GM19193 (cell line): ENCODE data around the gene RNF212.

ENCODE experiments used
- POLR2A ChIP-seq: IDR thresholded peaks from 4 replicates; pipeline ENCODE4 v1.6.1; 2011; ENCODE audit not compliant: insufficient read depth, insufficient read length; ENCODE audit errors: extremely low read depth

RNF212 gene

DNA sequence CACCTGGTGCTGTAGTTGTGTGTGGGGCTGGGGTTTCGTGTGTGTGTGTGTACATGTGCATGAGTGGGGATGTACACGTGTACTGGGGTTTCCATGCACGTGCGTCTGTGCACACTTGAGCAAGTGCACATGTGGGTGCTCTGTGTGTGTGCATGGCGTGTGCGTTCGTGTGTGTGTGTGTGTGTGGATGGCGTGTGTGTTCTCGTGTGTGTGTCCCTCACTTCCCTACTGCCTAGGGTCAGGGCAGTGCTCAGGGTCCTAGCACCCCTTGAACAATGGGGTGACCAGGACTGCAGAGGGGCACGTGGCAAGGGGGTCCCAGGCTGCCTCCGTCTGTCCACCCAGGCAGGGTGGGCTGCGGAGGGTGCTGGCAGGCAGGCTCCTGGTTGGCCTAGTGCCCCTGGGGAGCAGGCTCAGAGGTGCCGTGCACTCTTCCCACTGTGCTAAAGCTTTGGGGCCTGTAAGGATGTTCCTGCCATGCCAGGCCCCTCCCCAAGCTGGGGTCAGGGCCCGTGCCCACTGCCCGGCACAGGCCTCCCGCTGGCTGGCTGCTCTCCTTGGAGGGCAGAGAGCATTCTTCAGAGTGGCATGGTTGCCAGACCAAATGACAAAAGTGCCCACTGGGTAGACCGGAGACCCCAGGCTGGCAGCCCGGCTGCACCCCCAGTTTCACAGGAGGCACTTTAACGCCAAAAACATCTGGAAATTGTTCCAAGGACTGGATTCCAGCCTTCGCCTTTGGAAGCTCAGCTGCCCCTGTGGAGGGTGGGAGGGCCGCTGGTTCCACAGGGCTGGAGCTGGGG lies 72.8 kb downstream of the RNF212 start:
- no peak for TF ChIP-seq POLR2A

DNA sequence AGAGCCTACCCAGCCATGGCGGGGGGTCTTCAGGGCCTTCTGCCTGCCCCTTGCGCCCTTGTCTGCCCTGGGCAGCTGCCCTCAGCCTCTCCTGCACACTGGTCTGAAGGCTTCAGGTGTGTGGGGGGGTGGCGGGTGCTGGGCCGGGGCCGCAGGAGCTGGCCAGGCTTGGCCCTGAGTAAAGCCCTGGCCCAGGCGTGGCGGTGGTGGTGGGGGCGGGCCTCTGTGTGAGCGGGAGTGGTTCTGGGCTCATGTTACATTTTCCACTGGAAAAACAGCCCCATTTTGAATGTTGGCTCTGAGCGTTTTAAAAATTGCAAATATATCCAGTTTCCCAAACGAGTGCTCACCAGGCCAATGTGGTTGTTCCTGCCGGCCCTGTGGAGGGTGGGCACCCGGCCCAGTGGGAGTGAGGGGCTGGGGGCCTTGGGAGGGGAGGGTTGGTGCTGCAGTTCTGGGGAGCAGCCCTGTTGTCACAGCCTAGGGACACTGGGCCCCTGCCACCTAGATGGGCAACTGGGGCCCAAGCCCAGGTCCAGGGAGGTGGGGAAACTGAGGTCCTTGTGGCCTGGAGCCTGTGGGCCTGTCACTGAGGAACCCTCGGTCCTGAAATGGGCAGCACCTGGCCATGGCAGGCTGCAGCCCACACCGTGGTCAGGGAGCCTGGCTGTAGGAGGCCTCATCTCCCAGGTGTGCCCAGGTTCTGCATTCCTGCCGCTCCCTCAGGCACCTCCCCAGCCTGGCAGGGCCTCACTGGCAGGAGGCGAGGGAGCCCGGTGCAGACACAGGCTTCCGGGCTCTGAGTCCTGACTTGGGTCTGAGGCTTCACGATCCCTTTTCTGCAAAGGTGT lies 73.6 kb downstream of the RNF212 start:
- no peak for TF ChIP-seq POLR2A

DNA sequence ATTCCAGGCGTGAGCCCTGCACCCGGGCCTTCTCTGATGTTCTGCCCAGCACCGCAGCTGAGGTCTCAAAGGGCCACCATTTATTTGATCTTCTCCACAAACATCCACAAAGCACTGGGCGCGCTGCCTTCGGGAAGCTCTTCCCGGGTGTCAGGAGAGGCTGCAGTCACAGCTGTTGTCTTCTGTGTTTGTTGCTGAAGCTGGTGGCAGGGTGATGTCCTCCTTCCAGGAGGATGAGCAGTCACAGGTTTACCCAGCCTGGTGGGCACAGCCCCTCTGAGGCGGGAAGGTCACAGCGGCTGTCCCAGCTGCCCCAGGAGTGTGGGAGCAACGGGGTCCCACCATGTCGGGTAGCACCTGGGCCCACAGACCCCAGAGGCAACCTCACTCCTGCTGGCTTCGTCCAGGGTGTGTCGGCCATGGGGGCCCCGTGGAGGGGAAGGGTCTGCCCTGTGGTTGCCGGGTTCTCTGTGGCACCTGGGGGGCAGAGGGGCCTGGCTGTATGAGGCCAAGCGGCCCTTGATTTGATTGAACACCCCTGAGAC lies 74.3 kb downstream of the RNF212 start:
- TF ChIP-seq POLR2A, result no peak

DNA sequence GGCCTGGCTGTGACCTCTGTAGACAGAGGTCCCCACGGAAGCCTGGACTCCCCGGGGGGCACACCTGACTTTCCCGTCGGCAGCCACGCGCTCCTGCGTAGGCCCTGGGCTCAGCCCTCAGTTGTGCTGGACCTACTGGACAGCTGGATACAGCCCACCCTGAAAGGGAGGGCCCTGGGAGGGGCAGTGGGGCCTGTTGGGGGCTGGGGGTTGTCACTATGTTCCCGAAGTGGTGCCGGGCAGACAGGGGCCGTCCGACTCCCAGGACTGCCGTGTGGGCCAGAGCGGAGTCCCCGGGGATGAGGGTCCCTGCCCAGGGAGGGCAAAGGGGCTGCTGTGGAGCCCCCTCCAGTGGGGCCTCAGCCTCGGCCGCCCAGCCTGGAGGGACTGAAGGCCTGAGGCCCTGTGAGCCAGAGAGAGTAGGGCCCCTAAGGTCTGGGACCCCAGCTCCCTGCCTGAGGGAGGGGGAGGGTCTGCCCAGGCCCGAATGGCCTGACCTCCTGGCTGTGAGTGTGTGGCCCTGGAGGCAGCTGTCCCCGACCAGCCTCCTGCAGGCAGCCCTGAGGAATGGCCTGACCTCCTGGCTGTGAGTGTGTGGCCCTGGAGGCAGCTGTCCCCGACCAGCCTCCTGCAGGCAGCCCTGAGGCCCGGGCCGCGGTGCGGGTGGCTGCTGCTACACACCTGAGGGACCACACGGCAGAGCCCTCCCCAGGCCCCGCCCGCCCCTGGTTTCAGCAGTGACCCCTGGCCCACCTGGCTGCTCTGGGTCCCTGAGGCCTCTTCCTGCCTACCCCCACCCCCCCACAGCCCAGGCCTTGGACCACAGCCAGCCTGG lies 76.2 kb downstream of the RNF212 start:
- TF ChIP-seq POLR2A, result no peak

DNA sequence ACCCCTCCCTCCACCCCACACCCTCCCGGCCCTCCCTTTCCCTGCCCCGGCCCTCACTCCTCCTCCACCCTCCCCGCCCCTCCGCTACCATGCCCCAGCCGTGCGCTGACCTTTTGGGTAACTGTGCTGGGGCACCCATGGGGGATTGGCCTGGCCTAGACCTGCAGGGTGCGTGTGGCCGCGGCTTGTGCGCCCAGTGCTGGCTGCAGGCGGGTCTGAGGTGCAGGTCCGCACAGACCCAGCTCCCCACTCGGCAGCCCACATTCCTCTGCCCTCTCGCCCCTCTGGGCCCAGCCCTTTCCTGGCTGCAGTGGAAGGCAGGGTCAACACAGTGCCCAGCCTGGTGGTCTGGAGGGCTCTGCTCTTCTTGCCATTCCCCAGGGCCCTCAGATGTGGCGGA lies 77.3 kb downstream of the RNF212 start:
- no peak for TF ChIP-seq POLR2A

DNA sequence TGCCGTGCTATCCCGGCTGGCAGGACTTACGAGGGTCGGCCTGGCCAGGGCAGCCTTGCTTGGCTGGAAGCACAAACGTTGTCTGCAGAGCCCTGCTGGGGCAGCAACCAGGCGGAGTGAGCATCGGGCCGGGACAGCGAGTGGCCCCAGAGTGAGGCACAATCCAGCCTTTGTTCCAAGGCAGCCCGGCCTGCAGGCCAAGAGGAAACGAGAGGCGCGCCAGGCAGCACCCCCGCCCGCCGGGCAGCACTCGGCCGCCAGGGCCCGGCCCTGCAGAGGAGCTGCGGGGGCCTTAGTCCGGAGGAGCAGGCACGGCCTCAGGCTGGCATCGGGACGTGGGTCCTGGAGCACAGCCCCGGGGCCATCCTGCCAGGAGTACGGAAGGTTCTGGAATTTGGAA lies 77.9 kb downstream of the RNF212 start:
- TF ChIP-seq POLR2A, result no peak

DNA sequence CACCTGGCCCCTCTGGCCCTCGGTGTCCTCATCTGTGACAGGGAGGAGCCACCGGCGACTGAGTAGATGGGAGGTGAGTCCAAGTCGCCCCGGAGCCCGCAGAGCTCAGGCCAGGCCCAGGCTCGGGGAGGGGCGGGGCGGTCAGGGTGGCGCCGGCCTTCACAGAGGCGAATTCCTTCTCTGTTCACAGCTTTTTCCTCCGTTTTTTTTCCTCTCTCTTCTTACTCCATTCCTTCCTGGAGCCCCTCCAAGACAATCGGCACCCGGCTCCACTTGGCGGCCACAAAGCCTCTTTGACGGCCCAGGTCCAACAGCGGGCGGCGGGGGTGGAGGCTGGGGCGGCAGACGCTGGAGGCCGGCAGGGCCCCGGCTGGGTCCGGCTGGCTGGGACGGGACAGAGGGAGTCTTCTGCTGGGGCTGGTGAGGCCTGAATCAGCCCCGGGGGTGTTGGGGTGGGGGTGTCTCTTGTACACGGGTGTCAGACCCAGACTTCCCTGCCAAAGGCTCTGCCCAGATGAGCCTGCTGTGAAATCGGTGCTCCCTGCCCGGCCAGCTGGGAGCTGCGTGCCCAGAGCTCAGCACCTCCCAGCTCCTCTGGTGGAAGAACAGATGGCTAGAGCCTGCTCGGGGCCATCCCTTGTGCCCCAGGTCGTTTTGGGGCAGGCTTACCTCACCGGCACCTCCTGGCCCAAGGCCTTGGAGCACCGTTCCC lies 79.4 kb downstream of the RNF212 start:
- TF ChIP-seq POLR2A, result no peak

DNA sequence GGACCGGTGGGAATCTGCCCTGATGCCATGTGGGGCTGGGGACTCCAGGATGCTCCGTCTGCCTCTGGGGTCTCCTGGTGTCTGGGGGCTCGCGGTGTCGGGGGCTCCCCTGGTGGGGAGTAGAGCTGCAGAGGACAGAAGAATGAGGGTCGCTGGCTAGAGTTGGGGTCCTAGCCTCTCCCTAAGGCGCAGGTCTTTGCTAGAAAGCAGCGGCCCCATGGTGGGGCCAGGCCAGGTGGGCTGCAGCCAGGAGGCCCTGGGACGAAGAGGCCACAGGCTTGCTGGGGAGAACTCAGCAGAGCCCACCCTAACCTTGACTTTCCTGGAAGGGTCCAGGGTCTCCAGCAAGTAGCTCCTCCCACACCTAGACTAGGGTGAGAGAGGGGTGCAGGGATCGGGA lies 80.5 kb downstream of the RNF212 start:
- no peak for TF ChIP-seq POLR2A

DNA sequence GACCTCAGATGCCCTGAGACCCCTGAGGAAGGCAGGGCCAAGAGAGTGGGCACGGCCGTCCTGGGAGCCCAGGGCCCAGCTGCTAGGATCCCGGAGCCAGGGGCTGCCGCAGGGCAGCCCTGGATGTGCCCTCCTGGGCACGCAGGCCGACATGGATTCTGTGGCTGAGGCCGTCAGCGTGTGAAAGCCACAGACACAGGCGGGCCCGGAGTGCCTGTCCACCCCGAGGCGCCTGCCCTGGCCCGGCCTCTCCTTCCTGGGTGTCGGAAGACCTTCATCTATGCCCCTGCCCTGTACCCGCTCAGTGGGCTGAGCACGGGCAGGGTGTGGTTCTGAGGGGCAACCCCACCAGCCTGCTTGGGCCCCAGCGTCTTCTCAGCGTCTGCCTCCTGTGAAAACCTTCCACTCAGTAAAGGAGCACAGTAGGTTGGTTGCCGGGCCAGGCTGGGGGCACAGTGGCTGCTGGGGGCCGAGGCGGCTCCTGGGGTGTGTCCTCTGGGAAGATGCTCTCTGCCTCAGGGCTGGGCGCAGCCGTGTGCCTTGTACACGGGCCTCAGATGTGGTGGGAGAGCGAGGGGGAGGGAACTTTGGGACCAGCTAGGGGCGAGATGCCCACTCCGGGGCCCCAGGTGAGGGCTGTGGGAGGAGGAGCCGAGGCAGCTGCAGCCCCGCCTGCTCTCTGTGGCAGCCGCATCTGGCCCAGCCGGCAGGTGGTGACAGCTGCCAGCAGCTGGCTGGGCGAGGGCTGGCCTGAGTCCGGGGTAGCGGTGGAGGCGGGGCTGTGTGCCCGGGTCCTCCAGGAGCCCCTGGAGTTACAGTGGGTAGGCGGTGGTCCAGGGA lies 81.2 kb downstream of the RNF212 start:
- no peak for TF ChIP-seq POLR2A

DNA sequence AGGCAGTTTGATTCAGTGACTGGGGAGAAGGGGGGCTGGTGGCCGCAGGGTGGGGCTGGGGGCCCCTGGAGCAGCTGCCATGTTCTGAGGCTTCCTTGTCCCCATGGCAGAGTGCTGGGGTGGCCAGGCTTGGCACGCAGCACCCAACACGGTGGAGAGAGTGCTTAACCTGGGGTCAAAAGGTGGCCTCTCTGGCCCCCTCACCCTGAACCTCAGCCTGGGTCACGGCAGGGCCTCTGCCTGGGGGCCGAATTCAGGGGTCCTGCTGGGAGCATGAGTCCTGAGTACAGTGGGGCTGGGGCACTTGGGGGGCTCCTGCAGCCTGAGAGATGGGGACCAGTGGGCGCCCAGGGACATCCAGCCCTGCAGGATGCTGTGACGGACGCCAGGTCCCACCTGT lies 82.0 kb downstream of the RNF212 start:
- TF ChIP-seq POLR2A, result no peak

DNA sequence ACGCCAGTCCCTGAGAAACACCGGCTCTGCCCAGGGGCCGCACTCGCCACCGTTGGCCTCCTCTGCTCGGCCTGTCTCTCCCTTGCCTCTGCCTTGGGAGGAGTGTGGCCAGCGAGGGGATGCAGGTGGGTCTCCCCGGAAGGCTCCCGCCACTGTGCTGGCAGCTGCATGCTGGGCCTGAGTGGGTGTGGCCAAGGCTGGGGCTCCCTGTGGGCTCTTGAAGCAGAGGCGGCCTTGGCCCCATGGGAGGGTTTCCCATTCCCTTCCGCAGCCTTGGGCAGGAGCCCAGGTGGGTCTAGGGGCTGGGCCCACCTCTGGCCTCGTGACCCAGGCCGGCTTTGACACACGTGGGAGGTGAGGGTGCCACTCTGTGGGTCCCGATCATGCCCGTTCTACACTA lies 82.8 kb downstream of the RNF212 start:
- TF ChIP-seq POLR2A, result no peak

DNA sequence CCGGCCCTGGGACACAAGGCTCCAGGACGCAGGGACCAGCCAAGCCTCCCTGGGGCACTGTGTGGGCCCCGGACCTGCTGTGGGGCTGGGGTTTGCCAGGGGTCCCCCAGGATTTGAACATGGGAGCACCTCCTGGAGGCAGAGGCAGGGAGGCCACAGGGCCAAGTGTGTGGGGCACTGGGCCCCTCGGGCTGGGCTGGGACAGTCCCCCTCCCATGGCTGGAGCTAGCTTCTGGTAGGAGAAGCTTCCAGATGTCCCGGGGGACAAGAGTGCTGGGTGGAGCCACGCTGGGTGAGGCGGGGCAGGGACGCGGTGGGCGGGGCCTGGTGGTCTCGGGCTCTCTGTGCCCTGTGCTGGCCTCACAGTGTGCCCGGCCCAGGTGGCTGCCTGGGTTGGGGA lies 83.3 kb downstream of the RNF212 start:
- no peak for TF ChIP-seq POLR2A

DNA sequence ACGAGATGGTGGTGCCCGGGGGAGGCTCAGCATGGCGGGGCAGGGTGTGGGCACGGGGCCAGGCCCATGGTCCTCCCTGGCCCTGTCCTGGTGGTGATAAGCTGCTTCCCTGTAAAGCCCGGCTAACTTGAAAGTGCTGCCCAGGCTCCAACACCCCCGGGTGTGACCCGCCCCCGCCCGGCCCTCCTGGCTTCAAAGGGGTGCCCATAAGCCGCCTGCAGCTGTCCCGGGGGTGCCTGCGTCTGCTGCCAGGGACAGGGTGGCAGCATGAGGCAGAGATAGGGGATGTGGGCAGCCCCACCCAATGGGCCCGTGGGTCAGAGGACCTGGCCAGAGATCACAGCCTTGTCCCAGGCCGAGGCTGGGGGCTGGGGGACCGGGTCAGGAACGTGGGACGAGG lies 83.8 kb downstream of the RNF212 start:
- no peak for TF ChIP-seq POLR2A
